ENCODE results near the gene MAGEH1.

Gene MAGEH1

GRCh38 chrX:55489314-55490009 is 37.5 kb downstream of the MAGEH1 start, which contains the start of gene USP51 (continued):
- TF ChIP-seq CSRNP3 (CRISPR knock-in tag; IDR thresholded peaks at IDR 0.05) (no peak), GLIS3 (CRISPR knock-in tag; IDR thresholded peaks at IDR 0.05) (no peak), OSR1 (CRISPR knock-in tag; IDR thresholded peaks at IDR 0.05) (no peak), CSDC2 (CRISPR knock-in tag; IDR thresholded peaks at IDR 0.05) (no peak)

- no peak for ATAC-seq
- TF ChIP-seq ZNF8 (CRISPR knock-in tag; IDR thresholded peaks at IDR 0.05) (no peak), TSHZ2 (CRISPR knock-in tag; IDR thresholded peaks at IDR 0.05) (no peak), SNAI2 (CRISPR knock-in tag; IDR thresholded peaks at IDR 0.05) (no peak), POU6F1 (CRISPR knock-in tag; IDR thresholded peaks at IDR 0.05; ENCODE audit: borderline replicate concordance, low read depth) (no peak), ESRRG (CRISPR knock-in tag; IDR thresholded peaks at IDR 0.05) (no peak), ZC3H10 (CRISPR knock-in tag; IDR thresholded peaks at IDR 0.05) (no peak), CSRNP3 (CRISPR knock-in tag; IDR thresholded peaks at IDR 0.05) (no peak), OSR1 (CRISPR knock-in tag; IDR thresholded peaks at IDR 0.05) (no peak), ZNF70 (CRISPR knock-in tag; IDR thresholded peaks at IDR 0.05) (no peak), ZFP3 (CRISPR knock-in tag; IDR thresholded peaks at IDR 0.05) (no peak), BACH2 (CRISPR knock-in tag; IDR thresholded peaks at IDR 0.05; ENCODE audit: borderline replicate concordance) (no peak), GLIS3 (CRISPR knock-in tag; IDR thresholded peaks at IDR 0.05) (no peak), ISL1 (CRISPR knock-in tag; IDR thresholded peaks at IDR 0.05) (no peak), ARNTL (CRISPR knock-in tag; IDR thresholded peaks at IDR 0.05; ENCODE audit: borderline replicate concordance, low read depth) (no peak), CREB5 (CRISPR knock-in tag; IDR thresholded peaks at IDR 0.05; ENCODE audit: low read depth) (no peak), TCF4 (CRISPR knock-in tag; IDR thresholded peaks at IDR 0.05; ENCODE audit: borderline replicate concordance) (no peak), PATZ1 (CRISPR knock-in tag; IDR thresholded peaks at IDR 0.05; ENCODE audit: borderline replicate concordance) (no peak), TOX (CRISPR knock-in tag; IDR thresholded peaks at IDR 0.05; ENCODE audit: borderline replicate concordance) (no peak), PPARA (CRISPR knock-in tag; IDR thresholded peaks at IDR 0.05; ENCODE audit: borderline replicate concordance) (no peak), RARB (CRISPR knock-in tag; IDR thresholded peaks at IDR 0.05) (no peak)
These were observed 38.2 kb downstream of the MAGEH1 start for GRCh38 chrX:55490121-55490520.
